HepG2 (cell line): Measurements from ENCODE around the gene TOP3B. TPM values are rescaled to one million over a fixed set of nuclear protein-coding genes. Genes with fewer than 3 reads are reported as not detected.
A peak's percentile ranks its signal among the peaks of the same experiment; 100 is the strongest.

Source experiments
- GTF3A ChIP-seq: sonication (generic); formaldehyde crosslinking; conservative IDR thresholded peaks from 2 replicates; pipeline ENCODE4 v1.4.0; 2020; ENCODE audit warnings: mild to moderate bottlenecking, missing genetic modification reagents
- MZF1 ChIP-seq: sonication (generic); formaldehyde crosslinking; IDR thresholded peaks from 2 replicates; pipeline ENCODE4 v1.8.1; 2023; ENCODE audit warnings: mild to moderate bottlenecking, missing genetic modification reagents, borderline replicate concordance
- PHF20 ChIP-seq: sonication (generic); formaldehyde crosslinking; IDR thresholded peaks from 2 replicates; pipeline ENCODE4 v1.5.0; 2020; ENCODE audit warnings: mild to moderate bottlenecking, missing genetic modification reagents
- PRDM4 ChIP-seq: sonication (generic); formaldehyde crosslinking; IDR thresholded peaks from 2 replicates; pipeline ENCODE4 v1.9.0; 2021; ENCODE audit warnings: missing genetic modification reagents, borderline replicate concordance
- RBM39 ChIP-seq: fragments of 200-400 bp; formaldehyde crosslinking; IDR thresholded peaks from one replicate; pipeline ENCODE4 v1.6.1; 2018; ENCODE audit warnings: antibody characterized with exemption, mild to moderate bottlenecking, low read depth, low read length; ENCODE audit not compliant: poor library complexity, severe bottlenecking
- SP4 ChIP-seq: sonication (generic); formaldehyde crosslinking; IDR thresholded peaks from 2 replicates; pipeline ENCODE4 v1.8.1; 2023; ENCODE audit warnings: mild to moderate bottlenecking, missing genetic modification reagents
- TIGD3 ChIP-seq: sonication (generic); formaldehyde crosslinking; IDR thresholded peaks from 2 replicates; pipeline ENCODE4 v1.5.1; 2020; ENCODE audit warnings: mild to moderate bottlenecking, missing genetic modification reagents, borderline replicate concordance
- YEATS4 ChIP-seq: sonication (generic); formaldehyde crosslinking; IDR thresholded peaks from 2 replicates; pipeline ENCODE4 v1.4.0; 2020; ENCODE audit warnings: missing genetic modification reagents, borderline replicate concordance
- ZKSCAN1 ChIP-seq: fragments of 150-350 bp; IDR thresholded peaks from 2 replicates; pipeline ENCODE4 v1.6.1; 2014; ENCODE audit warnings: low read length
- ZNF597 ChIP-seq: sonication (generic); formaldehyde crosslinking; IDR thresholded peaks from 2 replicates; pipeline ENCODE4 v1.5.0; 2020; ENCODE audit warnings: missing genetic modification reagents
- polyA plus RNA-seq, 8 experiments: library from polyadenylated mRNA; depleted of rRNA in 3 of 8; stranded (reverse) in 7 of 8; unstranded in 1 of 8; fragments of >200 nt; fragmentation: Illumina TruSeq in 4 of 8; extraction: Trizol in 4 of 8; gene quantifications; 2 replicates each; pipeline versions ENCODE4 v1.2.1 to v1.2.3, GENCODE V29; 2011 to 2016; ENCODE audit warnings: low read depth in 4 of 8, missing spikeins in 1 of 8, mixed read lengths in 1 of 8; ENCODE audit not compliant: insufficient read depth in 1 of 8
- total RNA-seq, 5 experiments: library from RNA; depleted of rRNA; stranded (reverse); fragments of >200 nt; fragmentation: Illumina TruSeq; extraction: Trizol; gene quantifications; 2 replicates each; pipeline ENCODE4 v1.2.3, GENCODE V29; 2016; ENCODE audit warnings: low read depth in 1 of 5

TOP3B gene
- total and polyA plus RNA-seq, 2 of the 13 experiments (the other 11 are each of a cell fraction or from before 2014, with no cell fraction given), result 28.5 to 29.7 TPM

GRCh38 chr22:21982338-21982965 lies at the start of gene TOP3B (continued):
- TF ChIP-seq SP4, result peak; percentile 69
- no peak for TF ChIP-seq MZF1 (CRISPR knock-in tag)
- TF ChIP-seq YEATS4 (CRISPR knock-in tag), result peak; percentile 99
- no peak for TF ChIP-seq TIGD3
- peak; percentile 99 for TF ChIP-seq PHF20 (CRISPR knock-in tag)
- peak; percentile 96 for TF ChIP-seq RBM39
- TF ChIP-seq ZKSCAN1, result no peak
- no peak for TF ChIP-seq PRDM4 (CRISPR knock-in tag)
- no peak for TF ChIP-seq ZNF597
- 0 out of 2 replicates have a peak, but pooled peaks have one; percentile 54 for TF ChIP-seq GTF3A (CRISPR knock-in tag)
